Measurements from ENCODE around the gene COL23A1. TPM values are rescaled to one million over a fixed set of nuclear protein-coding genes. Genes with fewer than 3 reads are reported as not detected.

Gene COL23A1
- total and polyA plus RNA-seq, 2 experiments from 2014 or later = 4.8 to 8.2 TPM

DNA sequence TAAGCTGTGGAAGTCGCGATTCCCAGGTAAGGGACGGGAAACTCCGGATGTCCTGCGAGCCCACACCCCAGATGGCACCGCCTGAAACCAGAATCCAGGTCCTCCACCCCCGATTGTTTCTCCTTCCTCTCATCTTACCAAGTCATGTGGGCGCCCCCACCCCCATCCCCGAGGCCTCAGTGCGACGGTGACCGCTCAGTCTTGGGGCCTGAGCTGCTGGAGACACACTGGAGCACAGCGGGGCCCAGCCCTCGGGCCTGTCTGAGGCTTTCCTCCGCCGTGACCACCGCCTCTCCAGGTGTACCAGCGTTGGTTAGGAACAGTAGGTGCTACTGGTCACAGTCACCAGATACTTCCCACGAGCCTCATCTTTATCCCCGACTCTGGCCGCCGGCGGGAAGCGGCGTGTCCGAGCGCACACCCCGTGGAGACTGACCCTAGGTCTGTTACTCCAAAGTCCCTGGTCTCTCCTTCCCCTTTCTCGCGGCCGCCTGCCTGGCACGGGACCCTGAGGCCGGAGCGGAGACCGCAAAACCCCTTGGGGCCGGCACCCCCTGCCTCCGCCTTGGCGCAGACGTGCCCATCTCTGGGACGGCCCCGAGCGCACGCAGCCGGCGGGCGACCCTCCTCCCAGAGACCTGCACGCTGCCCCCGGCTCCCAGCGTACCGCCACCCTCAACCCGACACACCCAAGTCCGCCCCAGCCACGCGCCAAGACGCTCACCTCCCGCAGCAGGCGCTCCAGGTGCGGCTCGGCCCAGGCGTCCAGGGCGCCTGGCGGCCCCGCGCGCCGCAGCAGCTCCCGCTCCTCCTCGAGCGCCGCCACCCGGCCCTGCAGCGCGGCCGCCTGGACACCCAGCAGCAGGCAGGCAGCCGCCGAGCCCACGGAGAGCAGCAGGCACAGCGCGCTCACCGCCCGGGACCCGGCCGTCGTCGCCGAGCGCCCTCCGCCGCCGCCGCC lies 733 bp downstream of the COL23A1 start:
- Histone ChIP-seq H2AFZ (peak overlapping the region; percentile 91; the same call in 1 of the 2 replicates), H3K4me3 (peak overlapping the region; percentile 60), H3K4me1 (ENCODE audit: insufficient read depth) (peaks cover 18% of the 10 kb centered on the region), H3K27me3 (ENCODE audit: insufficient read depth) (peaks cover 25% of the 10 kb centered on the region), H3K79me2 (replicated peaks; ENCODE audit: insufficient read depth) (peaks cover 10% of the 10 kb centered on the region; the same call in 1 of the 2 replicates), H3K27ac (ENCODE audit: low read depth) (no peak overlapping the region), H3K4me2 (peak overlapping the region; percentile 79), H3K9me2 (ENCODE audit: insufficient read depth) (no peaks in the 10 kb centered on the region), H3F3A (replicated peaks; ENCODE audit: low read depth) (peaks cover 6% of the 10 kb centered on the region; the same call in 1 of the 2 replicates), H3K36me3 (ENCODE audit: insufficient read depth) (no peaks in the 10 kb centered on the region), H4K20me1 (replicated peaks; ENCODE audit: insufficient read depth) (no peaks in the 10 kb centered on the region)
- TF ChIP-seq, protein P1, sequence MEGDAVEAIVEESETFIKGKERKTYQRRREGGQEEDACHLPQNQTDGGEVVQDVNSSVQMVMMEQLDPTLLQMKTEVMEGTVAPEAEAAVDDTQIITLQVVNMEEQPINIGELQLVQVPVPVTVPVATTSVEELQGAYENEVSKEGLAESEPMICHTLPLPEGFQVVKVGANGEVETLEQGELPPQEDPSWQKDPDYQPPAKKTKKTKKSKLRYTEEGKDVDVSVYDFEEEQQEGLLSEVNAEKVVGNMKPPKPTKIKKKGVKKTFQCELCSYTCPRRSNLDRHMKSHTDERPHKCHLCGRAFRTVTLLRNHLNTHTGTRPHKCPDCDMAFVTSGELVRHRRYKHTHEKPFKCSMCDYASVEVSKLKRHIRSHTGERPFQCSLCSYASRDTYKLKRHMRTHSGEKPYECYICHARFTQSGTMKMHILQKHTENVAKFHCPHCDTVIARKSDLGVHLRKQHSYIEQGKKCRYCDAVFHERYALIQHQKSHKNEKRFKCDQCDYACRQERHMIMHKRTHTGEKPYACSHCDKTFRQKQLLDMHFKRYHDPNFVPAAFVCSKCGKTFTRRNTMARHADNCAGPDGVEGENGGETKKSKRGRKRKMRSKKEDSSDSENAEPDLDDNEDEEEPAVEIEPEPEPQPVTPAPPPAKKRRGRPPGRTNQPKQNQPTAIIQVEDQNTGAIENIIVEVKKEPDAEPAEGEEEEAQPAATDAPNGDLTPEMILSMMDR (conservative IDR thresholded peaks at IDR 0.05; ENCODE audit: low read depth in 2 of 2) = peak in 1 of 2 experiments; percentile 47; a peak in 2 of 4 replicates
- TF ChIP-seq EZH2 (IDR thresholded peaks at IDR 0.05; ENCODE audit: low read depth, unreplicated experiment) (peak; percentile 21), POLR2AphosphoS5 (IDR thresholded peaks at IDR 0.05; ENCODE audit: low read depth) (no peak; the same call in 1 of the 2 replicates)
- peaks cover 33% of the 10 kb centered on the region for H3K4me1 Mint-ChIP-seq
- DNase-seq (ENCODE audit: low spot score) (peak; percentile 65), ATAC-seq (peak; percentile 60)
- peaks cover 10% of the 10 kb centered on the region for H3K9me3 Mint-ChIP-seq
- H3K4me3 Mint-ChIP-seq = peak overlapping the region; percentile 71
- H3K27me3 Mint-ChIP-seq (ENCODE audit: insufficient read depth, low read depth, poor library complexity) = peaks cover 33% of the 10 kb centered on the region
- no peak overlapping the region for H3K27ac Mint-ChIP-seq
- peaks cover 7% of the 10 kb centered on the region for H3K36me3 Mint-ChIP-seq (ENCODE audit: low read depth)

DNA sequence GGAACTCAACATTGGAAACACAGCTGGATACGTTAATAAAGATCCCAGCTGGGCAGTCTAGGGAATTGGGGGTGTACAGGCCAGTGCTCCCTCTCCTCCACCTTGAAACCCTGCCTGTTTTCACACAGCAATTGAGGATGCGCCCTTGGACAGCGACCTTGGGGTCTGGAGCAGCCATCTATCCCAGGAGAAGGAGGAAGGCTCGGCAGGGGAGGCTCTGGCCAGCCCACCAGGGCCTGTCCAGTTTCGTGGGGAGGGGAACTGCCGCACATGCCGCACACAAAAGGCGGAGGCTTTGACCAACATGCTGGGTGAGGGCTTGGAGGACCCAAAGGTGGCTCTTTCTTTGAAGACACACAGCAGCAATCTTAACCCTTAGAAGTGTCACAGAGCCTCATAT lies 1.4 kb downstream of the COL23A1 start:
- peaks cover 31% of the 10 kb centered on the region for H3K27me3 Mint-ChIP-seq (ENCODE audit: insufficient read depth, low read depth, poor library complexity)
- no peaks in the 10 kb centered on the region; the same call in 2 of the 3 replicates for H3K36me3 Mint-ChIP-seq (ENCODE audit: low read depth)
- H3K4me1 Mint-ChIP-seq = peaks cover 33% of the 10 kb centered on the region
- ATAC-seq (no peak), DNase-seq (ENCODE audit: low spot score) (no peak)
- peak overlapping the region; percentile 71 for H3K4me3 Mint-ChIP-seq
- Histone ChIP-seq H4K20me1 (replicated peaks; ENCODE audit: insufficient read depth) (no peaks in the 10 kb centered on the region), H3K9me2 (ENCODE audit: insufficient read depth) (no peaks in the 10 kb centered on the region), H3K27ac (ENCODE audit: low read depth) (no peak overlapping the region), H2AFZ (peak overlapping the region; percentile 91; the same call in 1 of the 2 replicates), H3K36me3 (ENCODE audit: insufficient read depth) (no peaks in the 10 kb centered on the region), H3K4me3 (peak overlapping the region; percentile 60), H3K27me3 (ENCODE audit: insufficient read depth) (peaks cover 25% of the 10 kb centered on the region), H3K4me1 (ENCODE audit: insufficient read depth) (peaks cover 18% of the 10 kb centered on the region), H3F3A (replicated peaks; ENCODE audit: low read depth) (peaks cover 6% of the 10 kb centered on the region; the same call in 1 of the 2 replicates), H3K4me2 (peak overlapping the region; percentile 79), H3K79me2 (replicated peaks; ENCODE audit: insufficient read depth) (peaks cover 10% of the 10 kb centered on the region; the same call in 1 of the 2 replicates)
- TF ChIP-seq ZNF331 (CRISPR knock-in tag; IDR thresholded peaks at IDR 0.05; ENCODE audit: low read depth) = no peak
- TF ChIP-seq, protein P2, sequence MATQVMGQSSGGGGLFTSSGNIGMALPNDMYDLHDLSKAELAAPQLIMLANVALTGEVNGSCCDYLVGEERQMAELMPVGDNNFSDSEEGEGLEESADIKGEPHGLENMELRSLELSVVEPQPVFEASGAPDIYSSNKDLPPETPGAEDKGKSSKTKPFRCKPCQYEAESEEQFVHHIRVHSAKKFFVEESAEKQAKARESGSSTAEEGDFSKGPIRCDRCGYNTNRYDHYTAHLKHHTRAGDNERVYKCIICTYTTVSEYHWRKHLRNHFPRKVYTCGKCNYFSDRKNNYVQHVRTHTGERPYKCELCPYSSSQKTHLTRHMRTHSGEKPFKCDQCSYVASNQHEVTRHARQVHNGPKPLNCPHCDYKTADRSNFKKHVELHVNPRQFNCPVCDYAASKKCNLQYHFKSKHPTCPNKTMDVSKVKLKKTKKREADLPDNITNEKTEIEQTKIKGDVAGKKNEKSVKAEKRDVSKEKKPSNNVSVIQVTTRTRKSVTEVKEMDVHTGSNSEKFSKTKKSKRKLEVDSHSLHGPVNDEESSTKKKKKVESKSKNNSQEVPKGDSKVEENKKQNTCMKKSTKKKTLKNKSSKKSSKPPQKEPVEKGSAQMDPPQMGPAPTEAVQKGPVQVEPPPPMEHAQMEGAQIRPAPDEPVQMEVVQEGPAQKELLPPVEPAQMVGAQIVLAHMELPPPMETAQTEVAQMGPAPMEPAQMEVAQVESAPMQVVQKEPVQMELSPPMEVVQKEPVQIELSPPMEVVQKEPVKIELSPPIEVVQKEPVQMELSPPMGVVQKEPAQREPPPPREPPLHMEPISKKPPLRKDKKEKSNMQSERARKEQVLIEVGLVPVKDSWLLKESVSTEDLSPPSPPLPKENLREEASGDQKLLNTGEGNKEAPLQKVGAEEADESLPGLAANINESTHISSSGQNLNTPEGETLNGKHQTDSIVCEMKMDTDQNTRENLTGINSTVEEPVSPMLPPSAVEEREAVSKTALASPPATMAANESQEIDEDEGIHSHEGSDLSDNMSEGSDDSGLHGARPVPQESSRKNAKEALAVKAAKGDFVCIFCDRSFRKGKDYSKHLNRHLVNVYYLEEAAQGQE (IDR thresholded peaks at IDR 0.05; ENCODE audit: unreplicated experiment) = no peak
- TF ChIP-seq EZH2phosphoT487 (IDR thresholded peaks at IDR 0.05; ENCODE audit: unreplicated experiment) = no peak
- TF ChIP-seq POLR2AphosphoS5 (IDR thresholded peaks at IDR 0.05; ENCODE audit: low read depth) = no peak
- no peak for TF ChIP-seq STAT1 (IDR thresholded peaks at IDR 0.05; ENCODE audit: unreplicated experiment)
- TF ChIP-seq NANOG (IDR thresholded peaks at IDR 0.05; ENCODE audit: borderline replicate concordance) = no peak
- TF ChIP-seq ZNF114 (CRISPR knock-in tag; IDR thresholded peaks at IDR 0.05) = no peak
- H3K27ac Mint-ChIP-seq = no peak overlapping the region
- H3K9me3 Mint-ChIP-seq = peaks cover 3% of the 10 kb centered on the region

Measured in GM23338 (cell line).